Heart left ventricle (tissue), 16 donors: ENCODE data around the gene SLTM. TPM values are rescaled to one million over a fixed set of nuclear protein-coding genes. Genes with fewer than 3 reads are reported as not detected.
A peak's percentile ranks its signal among the peaks of the same experiment; 100 is the strongest.
"Not testable (repeated sequence)": the region's sequence is repeated elsewhere in the genome, so short reads cannot be mapped to it uniquely, and the experiment has no call there.

Source experiments
- ATAC-seq, 4 donors: fragments of 200-7000 bp; cut with Tn5 transposase; one replicate each; pipeline ENCODE4 v1.9.1; 2020 to 2022; ENCODE audit warnings: moderate library complexity in 4 of 4, mild to moderate bottlenecking in 3 of 4, moderate number of reproducible peaks in 1 of 4
- DNase-seq, 5 donors: peaks; one replicate each; pipeline ENCODE4 v3.0.0-alpha.2; 2020
- H3K27ac ChIP-seq, 12 donors: fragments of 200-600 bp; sonication (generic) in 4 of 12; one replicate each; pipeline versions ENCODE4 v1.5.0 to v1.8.0; 2016 to 2022; ENCODE audit warnings: mild to moderate bottlenecking in 2 of 12
- H3K27me3 ChIP-seq, 9 donors: fragments of 200-600 bp; sonication (generic) in 2 of 9; one replicate each; pipeline versions ENCODE4 v1.5.1 to v1.8.0; 2016 to 2022; ENCODE audit warnings: mild to moderate bottlenecking in 3 of 9
- H3K36me3 ChIP-seq, 9 donors: fragments of 200-600 bp; sonication (generic) in 2 of 9; one replicate each; pipeline versions ENCODE4 v1.5.0 to v1.8.0; 2018 to 2022; ENCODE audit warnings: mild to moderate bottlenecking in 2 of 9
- H3K4me1 ChIP-seq, 12 donors: fragments of 200-600 bp; sonication (generic) in 4 of 12; one replicate each; pipeline versions ENCODE4 v1.5.0 to v1.8.0; 2016 to 2022; ENCODE audit warnings: mild to moderate bottlenecking in 3 of 12
- H3K4me3 ChIP-seq, 12 donors: fragments of 200-600 bp; sonication (generic) in 4 of 12; one replicate each; pipeline versions ENCODE4 v1.5.0 to v1.8.0; 2017 to 2022; ENCODE audit warnings: mild to moderate bottlenecking in 9 of 12, moderate library complexity in 4 of 12
- H3K9me3 ChIP-seq, 12 donors: fragments of 200-600 bp; sonication (generic) in 4 of 12; one replicate each; pipeline versions ENCODE4 v1.5.0 to v1.8.0; 2016 to 2022; ENCODE audit warnings: mild to moderate bottlenecking in 1 of 12
- POLR2A ChIP-seq, 2 donors: fragments of 450-650 bp; IDR thresholded peaks; one replicate each; pipeline ENCODE4 v1.6.1; 2017; ENCODE audit warnings: antibody characterized with exemption in 2 of 2, mild to moderate bottlenecking in 2 of 2, moderate library complexity in 2 of 2
- WGBS, 4 donors: extraction: QIAGEN DNeasy Blood & Tissue Kit in 2 of 4; methylation state at CpG; one replicate each; pipeline versions ENCODE4 v1.1.5 to v1.1.7; 2013 to 2018; 5-methylcytosine and 5-hydroxymethylcytosine counted together
- intact Hi-C, 10 donors: fragments of 100-400 bp; cut with DNase I; formaldehyde crosslinking; loops; one replicate each; pipeline versions ENCODE4 v1.11.1 to v1.14.2; 2022
- polyA plus RNA-seq, 2 donors: library from polyadenylated mRNA; stranded (reverse); fragments of 200-250 nt; gene quantifications; one replicate each; pipeline ENCODE4 v1.2.3, GENCODE V29; 2013
- total RNA-seq, 9 donors: library from RNA; depleted of rRNA in 2 of 9; stranded (reverse); fragments of >200 nt in 2 of 9; fragmentation: NEBNext Ultra II Directional in 3 of 9; extraction: Animal tissue kit (Norgen Biotek cat#: 25700) in 3 of 9; gene quantifications; one replicate each; pipeline versions ENCODE4 v1.1.0 to v1.2.4, GENCODE V29; 2016 to 2023
- TF ChIP-seq, protein P1 (sequence below), 12 donors: fragments of 200-600 bp; sonication (generic) in 4 of 12; IDR thresholded peaks; one replicate each; pipeline versions ENCODE4 v1.5.0 to v1.8.0; 2018 to 2022; ENCODE audit warnings: antibody characterized with exemption in 12 of 12, mild to moderate bottlenecking in 5 of 12
- donor health status: ischemic (EF 13 %, LVEDD 7.1; RV severe dilation, severe dysfunction).
- donor health status: healthy with polysubstance abuse.
- donor health status: DM: no; HTN: yes; CAD: no.
- donor health status: DM: no; HTN: no; CAD: no.
- donor health status: ischemic (EF 25% LVEDD 6.9; RV normal size, moderate dysfunction).
- donor health status: ischemic (EF 25% LVEDD 5.7; RV mildly dilated, moderate dysfunction).
- donor health status: healthy.
- donor health status: DM: yes; HTN: yes; CAD: no.
- donor health status: ischemic (EF 35%, LVEDD 5.7; RV mildly dilated, moderate dysfunction).
- donor health status: nonischemic (EF 11% LVEDD 7.7; RV severe dilation, severe dysfunction).
- donor health status: DM: yes; HTN: yes; CAD: no.
- donor health status: PGD.
- donor health status: ischemic (EF 29% LVEDD 5.4; RV normal size, mild dysfunction).
- donor health status: nonischemic (EF 23%, LVEDD 6.1; RV moderate dilation, normal function).

Gene SLTM
- total and polyA plus RNA-seq, 11 donors, result 41.9 to 68.2 (median 48.1) TPM

DNA sequence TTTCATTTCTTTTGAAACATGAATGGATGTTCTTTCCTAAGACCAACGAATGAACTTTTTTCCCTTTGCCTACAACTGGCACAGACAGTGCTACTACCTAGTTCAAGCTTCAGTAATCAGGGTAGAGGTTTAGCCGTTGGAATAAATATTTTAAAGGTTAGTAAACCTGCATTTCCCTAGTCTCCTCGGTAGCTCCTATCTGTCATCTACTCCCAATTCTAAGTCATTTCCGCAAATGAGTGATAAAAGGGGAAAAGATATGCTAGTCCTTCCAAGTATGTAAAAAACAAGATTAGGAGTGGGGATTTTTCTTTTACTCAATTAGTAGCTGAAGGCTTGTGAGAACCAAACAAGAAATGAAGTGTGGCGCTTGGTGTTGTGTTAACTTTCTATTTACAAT is 15.2 kb downstream of the SLTM start:
- H3K4me1 ChIP-seq, result peaks cover 0 to 26% (median 19%) of the 10 kb centered on the region in 12 donors
- H3K9me3 ChIP-seq, result no peaks in the 10 kb centered on the region
- TF ChIP-seq POLR2A (IDR thresholded peaks at IDR 0.05), result no peak
- TF ChIP-seq, protein P1, sequence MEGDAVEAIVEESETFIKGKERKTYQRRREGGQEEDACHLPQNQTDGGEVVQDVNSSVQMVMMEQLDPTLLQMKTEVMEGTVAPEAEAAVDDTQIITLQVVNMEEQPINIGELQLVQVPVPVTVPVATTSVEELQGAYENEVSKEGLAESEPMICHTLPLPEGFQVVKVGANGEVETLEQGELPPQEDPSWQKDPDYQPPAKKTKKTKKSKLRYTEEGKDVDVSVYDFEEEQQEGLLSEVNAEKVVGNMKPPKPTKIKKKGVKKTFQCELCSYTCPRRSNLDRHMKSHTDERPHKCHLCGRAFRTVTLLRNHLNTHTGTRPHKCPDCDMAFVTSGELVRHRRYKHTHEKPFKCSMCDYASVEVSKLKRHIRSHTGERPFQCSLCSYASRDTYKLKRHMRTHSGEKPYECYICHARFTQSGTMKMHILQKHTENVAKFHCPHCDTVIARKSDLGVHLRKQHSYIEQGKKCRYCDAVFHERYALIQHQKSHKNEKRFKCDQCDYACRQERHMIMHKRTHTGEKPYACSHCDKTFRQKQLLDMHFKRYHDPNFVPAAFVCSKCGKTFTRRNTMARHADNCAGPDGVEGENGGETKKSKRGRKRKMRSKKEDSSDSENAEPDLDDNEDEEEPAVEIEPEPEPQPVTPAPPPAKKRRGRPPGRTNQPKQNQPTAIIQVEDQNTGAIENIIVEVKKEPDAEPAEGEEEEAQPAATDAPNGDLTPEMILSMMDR (IDR thresholded peaks at IDR 0.05), result no peak
- intact Hi-C loops, result no loop called here
- no peaks in the 10 kb centered on the region for H3K27me3 ChIP-seq
- no peak for DNase-seq
- H3K27ac ChIP-seq, result no peak overlapping the region
- H3K36me3 ChIP-seq, result peaks cover 0 to 51% (median 31%) of the 10 kb centered on the region in 9 donors
- no peak overlapping the region for H3K4me3 ChIP-seq
- WGBS, 4 donors, result 41 to 47% (median 42%) methylated on average over 5 of the region's 5 CpGs
- ATAC-seq, result no peak

DNA sequence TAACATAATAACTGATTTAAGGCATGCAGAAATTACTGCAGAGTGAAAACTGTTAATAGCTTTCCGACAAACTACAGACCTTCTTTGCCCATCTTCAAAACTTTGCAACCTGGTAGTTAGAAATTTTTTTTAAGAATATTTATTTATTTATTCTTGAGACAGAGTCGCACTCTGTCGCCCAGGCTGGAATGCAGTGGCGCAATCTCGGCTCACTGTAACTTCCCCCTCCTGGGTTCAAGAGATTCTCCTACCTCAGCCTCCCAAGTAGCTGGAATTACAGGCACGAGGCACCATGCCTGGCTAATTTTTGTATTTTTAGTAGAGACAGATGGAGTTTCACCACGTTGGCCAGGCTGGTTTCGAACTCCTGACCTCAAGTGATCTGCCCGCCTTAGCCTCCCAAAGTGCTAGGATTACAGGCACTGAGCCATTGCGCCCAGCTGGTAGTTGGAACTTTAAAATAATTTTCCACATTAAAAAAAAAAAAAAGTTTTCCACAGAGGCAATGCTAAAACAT is 15.8 kb downstream of the SLTM start:
- DNase-seq, result peak in 1 of 5 donors; percentile 40
- ATAC-seq, H3K4me3 ChIP-seq, H3K27ac ChIP-seq, H3K27me3 ChIP-seq, H3K9me3 ChIP-seq, intact Hi-C loops: not testable (repeated sequence)
- 85 to 92% (median 87%) methylated on average over 10 of the region's 10 CpGs for WGBS, 4 donors
- Histone ChIP-seq H3K4me1 (peaks cover 0 to 26% (median 17%) of the 10 kb centered on the region in 12 donors), H3K36me3 (peaks cover 0 to 56% (median 33%) of the 10 kb centered on the region in 9 donors)

DNA sequence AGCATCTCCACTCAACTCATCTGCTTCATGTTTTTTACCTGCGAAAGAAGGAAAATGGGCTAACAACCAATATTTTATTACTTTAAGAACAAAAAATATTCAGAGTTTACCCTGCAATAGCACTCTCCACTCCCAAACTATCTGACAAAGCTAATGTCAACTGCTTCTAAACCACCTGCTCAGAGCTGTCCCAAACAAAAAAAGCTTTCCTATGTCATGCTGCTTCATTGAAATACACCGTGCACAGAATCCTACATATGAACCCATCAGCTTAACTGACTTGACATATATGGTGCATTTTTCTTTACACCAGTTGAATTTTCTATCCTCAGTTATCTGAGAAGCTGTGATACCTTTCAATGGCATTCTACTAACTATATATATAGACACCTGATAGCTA is 16.5 kb downstream of the SLTM start:
- no peak for TF ChIP-seq POLR2A (IDR thresholded peaks at IDR 0.05)
- TF ChIP-seq, protein P1 (IDR thresholded peaks at IDR 0.05), result no peak
- no peak for DNase-seq
- 92 to 97% (median 95%) methylated on average over 2 of the region's 2 CpGs for WGBS, 4 donors
- Histone ChIP-seq H3K27ac (no peak overlapping the region), H3K27me3 (no peaks in the 10 kb centered on the region), H3K4me1 (peaks cover 0 to 26% (median 17%) of the 10 kb centered on the region in 12 donors), H3K36me3 (peaks cover 0 to 63% (median 41%) of the 10 kb centered on the region in 9 donors), H3K4me3 (no peak overlapping the region), H3K9me3 (no peaks in the 10 kb centered on the region)
- no peak for ATAC-seq
- intact Hi-C loops, result no loop called here

DNA sequence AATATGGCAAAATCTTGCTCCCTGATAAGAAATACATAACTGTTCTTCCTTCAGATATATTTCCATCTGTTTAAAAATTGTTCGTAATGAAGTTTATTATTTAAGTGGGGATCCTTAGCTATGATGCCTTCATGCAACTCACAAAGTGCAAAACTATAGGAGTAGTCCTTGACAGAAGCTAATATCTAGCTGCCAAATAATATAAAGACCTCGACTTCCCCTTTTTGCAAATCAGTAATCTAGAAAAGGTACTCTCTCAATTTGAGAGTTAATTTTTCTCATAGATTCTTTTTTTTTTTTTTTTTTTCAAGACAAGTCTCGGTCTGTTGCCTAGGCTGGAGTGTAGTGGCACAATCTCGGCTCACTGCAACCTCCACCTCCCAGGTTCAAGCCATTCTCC is 23.0 kb downstream of the SLTM start:
- intact Hi-C loops, result no loop called here
- WGBS, 4 donors, result 93 to 97% (median 95%) methylated on average over 4 of the region's 4 CpGs
- ATAC-seq, result no peak
- TF ChIP-seq POLR2A (IDR thresholded peaks at IDR 0.05), result no peak
- TF ChIP-seq, protein P1 (IDR thresholded peaks at IDR 0.05), result no peak
- Histone ChIP-seq H3K9me3 (no peaks in the 10 kb centered on the region), H3K36me3 (peaks cover 0 to 91% (median 72%) of the 10 kb centered on the region in 9 donors), H3K4me3 (no peak overlapping the region), H3K4me1 (peaks cover 0 to 15% (median 2%) of the 10 kb centered on the region in 12 donors), H3K27ac (no peak overlapping the region), H3K27me3 (no peaks in the 10 kb centered on the region)
- no peak for DNase-seq

DNA sequence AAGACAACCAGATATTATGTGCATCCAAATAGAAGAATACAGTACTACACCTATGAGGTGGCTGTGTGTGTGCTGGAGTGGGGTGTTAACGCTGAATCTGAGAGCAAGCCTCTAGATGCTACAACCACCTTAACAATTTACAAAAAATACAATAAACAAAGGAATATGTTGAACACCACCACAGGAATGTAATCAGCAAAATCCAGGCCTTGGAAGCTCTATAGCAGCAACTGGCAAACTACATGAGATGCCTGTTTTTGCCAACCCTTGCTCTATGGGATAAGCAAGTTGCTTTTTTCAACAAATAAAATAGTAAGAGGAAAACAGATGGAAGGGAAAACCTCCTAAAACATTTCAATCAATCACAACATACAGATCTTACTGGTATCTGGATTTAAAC is 23.9 kb downstream of the SLTM start:
- Histone ChIP-seq H3K4me1 (peaks cover 0 to 15% (median 2%) of the 10 kb centered on the region in 12 donors), H3K36me3 (peaks cover 0 to 91% (median 72%) of the 10 kb centered on the region in 9 donors), H3K9me3 (no peaks in the 10 kb centered on the region), H3K4me3 (no peak overlapping the region), H3K27ac (no peak overlapping the region), H3K27me3 (no peaks in the 10 kb centered on the region)
- DNase-seq (no peak), ATAC-seq (no peak)
- TF ChIP-seq POLR2A (IDR thresholded peaks at IDR 0.05), result no peak
- TF ChIP-seq, protein P1 (IDR thresholded peaks at IDR 0.05), result no peak
- WGBS, 4 donors, result 90 to 97% (median 94%) methylated on average over 1 of the region's 1 CpG
- intact Hi-C loops, result no loop called here
